Ishikawa (cell line): ENCODE results near the gene RER1.

Source experiments
- CEBPB ChIP-seq: IDR thresholded peaks from 2 replicates; pipeline ENCODE4 v1.6.1; 2012
- CREB1 ChIP-seq: IDR thresholded peaks from 2 replicates; pipeline ENCODE4 v1.6.1; 2012; ENCODE audit warnings: low read depth
- EGR1 ChIP-seq: IDR thresholded peaks from 2 replicates; pipeline ENCODE4 v1.6.1; 2012
- EP300 ChIP-seq: IDR thresholded peaks from 2 replicates; pipeline ENCODE4 v1.6.1; 2012; ENCODE audit warnings: borderline replicate concordance
- FOXM1 ChIP-seq: IDR thresholded peaks from 2 replicates; pipeline ENCODE4 v1.6.1; 2012; ENCODE audit warnings: low read depth, borderline replicate concordance
- NFIC ChIP-seq: IDR thresholded peaks from 2 replicates; pipeline ENCODE4 v1.6.1; 2012
- RAD21 ChIP-seq: IDR thresholded peaks from 2 replicates; pipeline ENCODE4 v1.6.1; 2012; ENCODE audit warnings: low read depth
- REST ChIP-seq: IDR thresholded peaks from 2 replicates; pipeline ENCODE4 v1.6.1; 2012; ENCODE audit warnings: low read depth, mild to moderate bottlenecking
- TAF1 ChIP-seq: IDR thresholded peaks from 2 replicates; pipeline ENCODE4 v1.6.1; 2012; ENCODE audit warnings: low read depth, mild to moderate bottlenecking
- TCF12 ChIP-seq: IDR thresholded peaks from 2 replicates; pipeline ENCODE4 v1.6.1; 2012; ENCODE audit warnings: low read depth
- TEAD4 ChIP-seq: IDR thresholded peaks from 2 replicates; pipeline ENCODE4 v1.6.1; 2012
- YY1 ChIP-seq: IDR thresholded peaks from 2 replicates; pipeline ENCODE4 v1.6.1; 2012; ENCODE audit warnings: low read depth
- ZBTB7A ChIP-seq: IDR thresholded peaks from 2 replicates; pipeline ENCODE4 v1.6.1; 2012; ENCODE audit warnings: low read depth
- TF ChIP-seq, protein P1 (sequence below): IDR thresholded peaks from 2 replicates; pipeline ENCODE4 v1.6.1; 2012
- TF ChIP-seq, protein P2 (sequence below): IDR thresholded peaks from 2 replicates; pipeline ENCODE4 v1.6.1; 2012

RER1 gene

GRCh38 chr1:2400950-2401649 lies 9.5 kb downstream of the RER1 start:
- TF ChIP-seq CEBPB, result no peak
- TF ChIP-seq YY1, result no peak
- TF ChIP-seq, protein P1, sequence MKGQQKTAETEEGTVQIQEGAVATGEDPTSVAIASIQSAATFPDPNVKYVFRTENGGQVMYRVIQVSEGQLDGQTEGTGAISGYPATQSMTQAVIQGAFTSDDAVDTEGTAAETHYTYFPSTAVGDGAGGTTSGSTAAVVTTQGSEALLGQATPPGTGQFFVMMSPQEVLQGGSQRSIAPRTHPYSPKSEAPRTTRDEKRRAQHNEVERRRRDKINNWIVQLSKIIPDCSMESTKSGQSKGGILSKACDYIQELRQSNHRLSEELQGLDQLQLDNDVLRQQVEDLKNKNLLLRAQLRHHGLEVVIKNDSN, result no peak
- no peak for TF ChIP-seq RAD21
- TF ChIP-seq REST, result no peak
- TF ChIP-seq, protein P2, sequence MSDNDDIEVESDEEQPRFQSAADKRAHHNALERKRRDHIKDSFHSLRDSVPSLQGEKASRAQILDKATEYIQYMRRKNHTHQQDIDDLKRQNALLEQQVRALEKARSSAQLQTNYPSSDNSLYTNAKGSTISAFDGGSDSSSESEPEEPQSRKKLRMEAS, result no peak
- TF ChIP-seq CREB1, result no peak
- no peak for TF ChIP-seq TEAD4
- TF ChIP-seq TAF1, result no peak
- no peak for TF ChIP-seq ZBTB7A

DNA sequence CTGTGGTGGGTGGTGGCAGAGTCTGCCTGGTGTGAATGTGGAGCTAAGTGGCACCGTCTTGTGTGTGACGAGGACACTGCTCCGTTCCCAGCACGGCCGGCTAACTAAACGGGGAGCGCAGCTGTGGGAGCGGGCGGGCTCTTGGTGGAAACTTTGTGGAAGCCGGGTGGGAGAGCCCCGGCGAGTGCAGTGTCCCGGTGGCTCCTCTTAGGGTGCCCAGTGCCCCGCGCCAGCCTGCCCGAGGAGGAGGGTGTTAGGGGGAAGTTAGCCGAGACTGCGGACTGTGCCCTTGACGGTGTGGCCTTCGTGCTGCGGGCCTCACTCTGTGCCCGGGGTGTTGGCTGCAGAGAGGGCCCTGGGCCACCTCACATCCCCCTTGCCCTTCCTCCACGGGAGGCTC lies 10.8 kb downstream of the RER1 start:
- TF ChIP-seq, protein P2, result no peak
- TF ChIP-seq CEBPB (no peak), FOXM1 (no peak), REST (no peak), ZBTB7A (no peak), RAD21 (no peak), EP300 (no peak), CREB1 (no peak), TEAD4 (no peak), TAF1 (no peak), TCF12 (no peak), NFIC (no peak), EGR1 (no peak)
- TF ChIP-seq, protein P1, result no peak

GRCh38 chr1:2403273-2403672 lies 11.6 kb downstream of the RER1 start:
- TF ChIP-seq TCF12 (no peak), CEBPB (no peak), NFIC (no peak), RAD21 (no peak), EGR1 (no peak), CREB1 (no peak), EP300 (no peak), FOXM1 (no peak), TAF1 (no peak), ZBTB7A (no peak)
- TF ChIP-seq, protein P2, result no peak

DNA sequence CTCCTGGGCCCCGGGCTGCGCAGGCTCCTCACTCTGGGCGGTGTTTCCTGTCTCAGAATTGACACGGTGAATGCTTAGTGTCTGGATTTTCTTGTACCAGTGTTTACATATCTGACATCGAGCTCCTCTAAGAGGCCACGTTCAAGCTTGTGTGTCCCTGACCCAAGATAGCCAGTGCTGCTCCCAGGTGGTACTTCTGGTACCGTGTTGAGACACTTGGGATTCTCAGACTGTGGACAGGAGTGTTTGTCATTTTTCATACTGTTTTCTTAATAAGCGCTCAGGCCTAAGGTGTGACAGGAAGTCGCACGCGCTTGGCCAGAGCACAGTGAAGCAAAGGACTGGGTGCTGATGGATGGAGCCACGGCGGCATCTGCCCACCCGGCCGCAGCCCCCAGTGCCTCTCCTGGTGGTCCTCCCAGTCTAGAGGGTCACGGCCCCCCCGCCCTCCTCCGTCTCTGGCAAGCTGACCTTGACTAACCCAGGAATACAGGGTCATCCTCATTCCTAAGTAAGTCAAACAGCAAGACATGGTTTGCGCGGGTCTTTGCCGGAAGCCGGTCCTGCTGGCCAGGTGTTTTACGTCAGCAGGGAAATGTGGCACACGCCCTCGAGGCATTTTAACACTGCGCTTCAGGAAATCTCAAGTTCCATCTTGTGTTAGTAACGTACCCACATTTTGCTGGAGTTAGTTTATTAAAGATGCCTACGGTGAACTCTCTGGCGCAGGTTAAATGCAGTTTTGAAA lies 12.7 kb downstream of the RER1 start:
- TF ChIP-seq CREB1 (no peak), REST (no peak), TAF1 (no peak), FOXM1 (no peak), EGR1 (no peak), TEAD4 (no peak), RAD21 (no peak)
- TF ChIP-seq, protein P1, result no peak
